ENCODE measurements around the gene SEC61B.

Gene SEC61B

GRCh38 chr9:99264070-99264680, 42.1 kb downstream of the SEC61B start:
- no peak for TF ChIP-seq ZFX (IDR thresholded peaks at IDR 0.05; ENCODE audit: borderline replicate concordance)
- TF ChIP-seq CTCF (IDR thresholded peaks at IDR 0.05): peak; percentile 16; the same call in 1 of the 2 replicates
- H3K27ac ChIP-seq: no peak overlapping the region

GRCh38 chr9:99265691-99266090, 43.6 kb downstream of the SEC61B start:
- TF ChIP-seq ZFX (IDR thresholded peaks at IDR 0.05; ENCODE audit: borderline replicate concordance): no peak
- no peak for TF ChIP-seq CTCF (IDR thresholded peaks at IDR 0.05)
- no peak overlapping the region for H3K27ac ChIP-seq

GRCh38 chr9:99266255-99267023, 44.4 kb downstream of the SEC61B start:
- H3K27ac ChIP-seq: no peak overlapping the region
- TF ChIP-seq ZFX (IDR thresholded peaks at IDR 0.05; ENCODE audit: borderline replicate concordance) (no peak), CTCF (IDR thresholded peaks at IDR 0.05) (peak; percentile 91)

GRCh38 chr9:99269416-99269815, 47.3 kb downstream of the SEC61B start:
- TF ChIP-seq ZFX (IDR thresholded peaks at IDR 0.05; ENCODE audit: borderline replicate concordance) (no peak), CTCF (IDR thresholded peaks at IDR 0.05) (no peak)
- no peak overlapping the region for H3K27ac ChIP-seq

- H3K27ac ChIP-seq: no peak overlapping the region
- TF ChIP-seq ZFX (IDR thresholded peaks at IDR 0.05; ENCODE audit: borderline replicate concordance): no peak
- no peak for TF ChIP-seq CTCF (IDR thresholded peaks at IDR 0.05)
Measured at GRCh38 chr9:99270491-99270890, 48.4 kb downstream of the SEC61B start.

GRCh38 chr9:99272836-99273235, 50.8 kb downstream of the SEC61B start:
- no peak overlapping the region for H3K27ac ChIP-seq
- TF ChIP-seq CTCF (IDR thresholded peaks at IDR 0.05): no peak
- TF ChIP-seq ZFX (IDR thresholded peaks at IDR 0.05; ENCODE audit: borderline replicate concordance): no peak

GRCh38 chr9:99274016-99274415, 51.9 kb downstream of the SEC61B start:
- TF ChIP-seq CTCF (IDR thresholded peaks at IDR 0.05) (no peak), ZFX (IDR thresholded peaks at IDR 0.05; ENCODE audit: borderline replicate concordance) (no peak)

More at GRCh38 chr9:99274016-99274415, 51.9 kb downstream of the SEC61B start:
- no peak overlapping the region for H3K27ac ChIP-seq

All from 22Rv1 (cell line).